Kidney glomerular epithelial cell (primary cell): ENCODE results near the gene ZNF319.

Source experiments
- DNase-seq: peaks from one replicate; lab custom pipeline; 2025; lab: John Stamatoyannopoulos, UW

Gene ZNF319

GRCh38 chr16:58037365-58038057 is 37.0 kb upstream of the ZNF319 start:
- no peak for DNase-seq

DNA sequence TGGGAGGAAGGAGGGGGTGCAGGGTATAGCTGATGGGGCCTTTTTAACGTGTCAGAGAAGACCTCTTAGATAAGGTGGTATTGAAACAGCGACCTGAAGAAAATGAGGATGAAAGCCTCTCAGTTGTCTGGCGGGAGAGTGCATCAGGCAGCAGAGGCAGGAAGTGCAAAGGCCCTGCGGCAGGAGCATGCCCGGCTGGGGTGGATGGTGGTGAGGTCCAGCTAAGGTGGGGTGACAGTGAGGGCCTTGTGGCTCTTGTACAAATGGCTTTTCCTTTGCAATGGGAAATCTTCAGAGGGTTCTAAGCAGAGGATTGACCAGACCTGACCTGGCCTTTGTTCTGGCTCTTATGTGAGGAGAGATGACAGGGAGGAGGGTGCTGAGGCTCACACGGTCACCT is 36.5 kb upstream of the ZNF319 start:
- no peak for DNase-seq

DNA sequence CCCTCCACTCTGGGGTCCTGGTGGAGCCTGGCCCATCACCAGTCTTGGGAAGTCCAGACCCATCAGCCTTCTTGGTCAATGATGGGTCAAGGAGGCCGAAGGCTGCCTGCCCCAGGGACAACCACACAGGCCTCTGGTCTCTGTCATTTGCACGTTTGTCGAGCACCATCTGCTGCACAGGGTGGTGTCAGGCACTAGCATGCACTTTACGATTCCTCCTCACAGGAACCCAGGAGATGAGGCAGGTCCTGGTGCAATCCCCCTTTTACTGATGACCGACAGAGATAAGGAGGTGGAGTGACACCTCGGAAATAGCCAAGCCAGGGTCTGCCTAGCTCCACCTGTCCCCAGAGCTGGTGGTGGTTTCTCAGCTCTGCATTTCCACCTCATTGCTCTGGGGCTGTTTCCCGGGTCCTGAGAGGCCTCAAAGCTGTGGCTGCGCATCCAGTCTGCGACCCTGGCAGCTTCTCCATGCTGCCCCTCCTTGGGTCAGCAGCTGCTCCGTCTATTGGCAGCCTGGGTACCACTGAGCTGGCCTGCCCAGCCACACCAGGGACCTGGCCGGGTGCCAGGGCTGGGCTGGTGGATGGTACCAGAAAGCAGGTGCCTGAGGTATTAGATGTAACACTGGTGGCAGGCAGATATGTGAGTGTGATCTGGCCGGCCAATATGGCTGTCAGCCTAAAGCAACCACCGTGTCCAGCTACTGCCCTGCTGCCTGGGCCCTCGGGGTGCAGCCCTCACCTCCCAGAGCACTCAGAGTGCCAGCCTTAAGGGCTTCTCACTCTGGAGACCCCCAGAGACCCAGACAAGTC is 35.1 kb upstream of the ZNF319 start:
- no peak for DNase-seq

GRCh38 chr16:58034774-58035173 is 34.3 kb upstream of the ZNF319 start:
- DNase-seq: no peak

DNA sequence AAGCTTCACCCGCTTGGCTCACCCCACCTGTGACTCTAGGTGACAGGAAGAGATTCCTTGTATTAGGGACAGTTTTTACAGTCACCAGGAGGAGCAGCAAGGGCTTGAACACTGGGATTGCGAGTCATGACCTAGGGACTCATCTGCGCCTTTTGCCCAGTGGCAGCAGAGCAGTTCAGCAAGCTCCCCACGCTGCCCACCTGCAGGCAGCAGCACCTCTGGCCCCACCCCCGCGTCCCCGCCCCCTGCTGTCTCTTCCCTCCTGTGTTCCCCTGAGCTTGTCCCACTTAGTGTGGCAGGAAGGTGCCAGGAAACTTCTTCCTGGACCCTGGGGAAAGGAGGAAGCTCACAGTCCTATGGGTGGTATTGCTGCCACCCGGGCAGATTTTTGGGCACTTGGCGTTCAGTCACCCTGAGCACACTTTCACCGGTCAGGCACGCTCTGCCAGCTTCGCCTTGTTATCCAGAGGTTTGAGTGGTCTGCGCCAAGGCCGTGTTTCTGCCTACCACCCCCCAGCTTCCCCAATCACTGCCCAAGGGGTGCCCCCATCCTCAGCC is 33.7 kb upstream of the ZNF319 start:
- no peak for DNase-seq

DNA sequence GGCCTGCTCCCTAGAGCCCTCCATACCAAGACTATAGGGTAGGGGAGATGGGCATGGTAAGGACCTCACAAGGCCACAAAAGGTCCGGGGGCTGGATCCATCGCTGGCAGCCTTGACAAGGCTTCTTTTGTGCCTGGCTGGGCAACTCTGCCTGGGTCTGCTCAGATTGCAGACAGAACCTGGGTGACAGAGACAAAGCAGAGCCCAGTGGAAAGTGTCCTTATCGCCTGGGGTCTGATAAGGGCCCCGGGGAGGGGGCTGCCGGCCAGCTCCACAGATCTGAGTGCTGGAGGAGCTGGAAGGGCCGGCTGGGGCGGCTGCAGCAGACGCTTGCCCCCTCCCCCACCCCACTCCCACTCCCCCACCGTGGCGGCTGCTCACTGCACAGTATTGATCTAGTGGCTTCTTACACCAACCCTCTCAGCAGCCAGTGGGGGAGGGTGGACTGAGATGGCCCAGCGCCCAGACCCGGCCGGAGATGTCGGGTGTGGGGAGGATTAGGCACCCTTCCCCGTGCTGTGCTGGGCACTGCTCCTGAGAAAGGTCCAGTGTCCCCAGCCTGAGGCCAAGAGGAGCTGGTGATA is 32.3 kb upstream of the ZNF319 start:
- DNase-seq: no peak

DNA sequence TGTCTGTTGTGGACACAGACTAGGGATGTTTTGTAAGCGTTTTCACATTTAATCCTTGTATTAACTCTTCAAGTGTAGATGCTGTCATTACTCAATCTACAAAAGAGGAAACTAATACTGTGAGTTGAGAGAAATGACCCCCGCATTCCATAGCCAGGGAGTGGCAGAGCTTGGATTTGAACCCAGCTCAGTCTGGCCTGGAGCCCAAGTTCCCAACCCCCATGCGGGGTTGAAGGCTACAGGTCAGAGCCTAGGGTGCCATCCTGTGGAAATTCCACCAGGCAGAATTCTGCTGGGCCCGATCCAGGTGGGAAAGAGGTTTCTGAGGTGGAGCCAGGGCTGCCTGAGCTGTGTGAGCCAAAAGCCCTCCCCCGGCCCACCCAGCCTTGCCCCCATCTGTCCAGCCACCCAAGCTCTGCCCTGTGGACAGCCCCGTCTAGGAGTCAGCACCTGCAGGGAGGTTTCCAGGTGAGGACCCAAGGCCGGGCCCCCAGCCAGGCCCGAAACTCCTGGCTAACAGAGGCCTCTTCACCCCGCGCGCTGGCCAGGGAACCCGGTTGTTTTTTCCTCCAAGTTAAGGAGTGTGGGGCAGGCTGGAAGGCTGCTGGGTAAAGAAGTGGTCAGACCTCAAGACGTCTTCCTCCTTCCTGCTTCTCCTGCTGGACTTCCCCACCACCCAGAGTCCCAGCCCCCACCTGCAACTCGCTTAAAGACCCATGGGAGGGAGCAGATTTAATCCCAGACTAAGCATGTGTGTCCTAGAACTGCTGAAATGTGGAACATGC is 30.7 kb upstream of the ZNF319 start:
- DNase-seq: no peak

DNA sequence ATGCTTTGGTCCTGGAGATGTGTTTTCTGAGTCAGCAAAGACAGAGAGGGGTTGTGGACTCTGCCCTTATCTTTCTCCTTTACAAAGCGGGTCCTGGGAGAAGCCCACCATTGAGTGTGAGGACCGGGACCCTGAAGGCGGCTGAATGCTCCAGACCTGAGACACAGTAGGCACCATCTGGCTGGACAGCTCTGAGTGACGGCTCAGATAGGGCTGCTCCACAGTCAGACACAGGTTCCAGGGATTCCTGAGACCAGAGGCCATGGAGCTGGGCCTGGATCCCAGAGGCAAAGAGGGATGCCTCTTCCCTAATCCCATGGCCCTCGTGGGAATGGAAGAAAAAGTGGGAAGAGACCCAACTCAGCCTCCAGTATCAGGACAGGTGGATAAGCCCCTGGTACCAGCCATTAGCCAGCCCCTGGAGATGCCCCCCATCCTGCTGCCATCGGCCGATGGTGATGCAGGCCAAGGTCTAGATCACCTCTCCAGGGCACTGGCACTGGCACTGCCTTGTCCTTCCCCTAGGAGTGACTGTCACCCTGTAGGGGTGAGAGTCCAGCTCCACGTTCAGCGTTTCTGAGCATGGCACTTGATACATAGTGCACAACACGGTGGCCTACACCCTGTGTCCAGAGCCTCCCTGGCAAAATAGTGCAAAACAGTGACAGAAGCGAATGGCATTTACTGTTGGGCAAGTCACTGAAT is 29.8 kb upstream of the ZNF319 start:
- DNase-seq: no peak

GRCh38 chr16:58029410-58029809 is 28.9 kb upstream of the ZNF319 start:
- DNase-seq: no peak

GRCh38 chr16:58028541-58029070 is 28.1 kb upstream of the ZNF319 start:
- DNase-seq: no peak

DNA sequence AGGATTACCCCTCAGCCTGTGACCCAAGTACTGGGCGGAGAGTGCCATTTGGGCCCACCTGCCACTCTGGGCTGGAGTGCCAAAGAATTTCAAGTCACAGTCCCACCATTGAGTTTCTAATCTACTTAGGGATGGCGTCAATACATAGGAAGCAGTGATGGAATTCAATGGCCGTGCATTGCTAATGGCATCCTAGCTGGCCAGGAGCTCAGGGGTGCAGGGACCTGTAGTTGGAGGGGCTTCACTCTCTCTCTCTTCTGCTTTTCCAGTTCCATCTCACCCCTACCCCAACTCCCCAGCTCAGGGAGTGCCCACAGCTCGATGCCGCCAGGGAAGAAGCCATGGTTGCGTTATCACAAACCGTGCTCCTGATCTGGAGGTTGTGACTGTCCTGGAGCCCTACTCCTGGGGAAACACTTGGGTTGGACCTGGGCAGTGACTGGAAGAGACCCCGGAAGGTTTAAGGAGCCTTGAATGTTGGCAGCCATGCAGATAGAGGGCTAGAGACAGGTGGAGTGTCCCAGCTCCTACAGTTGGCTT is 27.5 kb upstream of the ZNF319 start:
- no peak for DNase-seq

GRCh38 chr16:58027161-58027915 is 26.9 kb upstream of the ZNF319 start:
- peak; percentile 53 for DNase-seq

DNA sequence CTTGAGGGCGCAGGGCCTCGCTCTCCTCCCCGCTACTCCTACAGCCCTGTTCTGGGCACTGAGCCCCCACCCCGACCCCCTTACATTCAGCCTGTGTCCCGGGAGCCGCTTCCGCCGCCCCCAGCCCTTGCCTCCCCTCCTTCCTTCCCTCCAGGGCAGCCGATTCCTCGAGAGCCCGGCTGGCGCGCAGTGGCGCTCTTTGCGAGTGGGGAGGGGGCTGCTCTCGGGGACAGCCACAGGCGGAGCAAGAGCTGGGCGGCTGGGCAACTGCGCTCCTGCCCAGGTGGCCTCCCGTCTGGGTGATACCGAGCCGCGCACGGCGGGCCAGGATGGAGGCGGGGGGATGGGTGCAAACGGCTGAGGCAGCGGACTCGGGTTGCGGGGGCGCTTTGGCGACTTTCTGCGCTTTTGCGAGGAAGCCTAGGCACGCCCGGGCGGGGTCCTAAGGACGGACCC is 26.3 kb upstream of the ZNF319 start:
- no peak for DNase-seq

DNA sequence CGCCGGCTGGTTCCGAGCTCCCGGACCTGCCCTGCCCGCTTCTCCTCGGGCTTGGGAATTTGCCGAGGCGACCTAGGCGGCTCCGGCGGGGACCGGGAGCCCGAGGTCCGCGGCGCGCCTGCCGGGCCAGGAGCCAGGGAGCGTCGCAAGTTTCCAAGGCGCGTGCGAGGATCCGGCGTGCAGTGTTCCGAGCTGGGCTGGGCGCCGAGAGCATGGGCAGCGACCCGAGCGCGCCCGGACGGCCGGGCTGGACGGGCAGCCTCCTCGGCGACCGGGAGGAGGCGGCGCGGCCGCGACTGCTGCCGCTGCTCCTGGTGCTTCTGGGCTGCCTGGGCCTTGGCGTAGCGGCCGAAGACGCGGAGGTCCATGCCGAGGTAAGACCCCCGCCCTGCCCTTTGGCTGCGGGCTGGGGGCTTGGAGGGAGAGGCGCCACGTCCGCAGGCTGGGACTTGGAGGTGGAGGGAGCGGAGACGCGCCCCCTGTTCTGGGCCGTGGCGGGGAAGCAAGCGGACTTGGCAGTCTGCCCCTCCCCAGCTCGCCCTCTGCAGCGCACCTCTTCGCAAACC is 25.8 kb upstream of the ZNF319 start:
- DNase-seq: no peak

DNA sequence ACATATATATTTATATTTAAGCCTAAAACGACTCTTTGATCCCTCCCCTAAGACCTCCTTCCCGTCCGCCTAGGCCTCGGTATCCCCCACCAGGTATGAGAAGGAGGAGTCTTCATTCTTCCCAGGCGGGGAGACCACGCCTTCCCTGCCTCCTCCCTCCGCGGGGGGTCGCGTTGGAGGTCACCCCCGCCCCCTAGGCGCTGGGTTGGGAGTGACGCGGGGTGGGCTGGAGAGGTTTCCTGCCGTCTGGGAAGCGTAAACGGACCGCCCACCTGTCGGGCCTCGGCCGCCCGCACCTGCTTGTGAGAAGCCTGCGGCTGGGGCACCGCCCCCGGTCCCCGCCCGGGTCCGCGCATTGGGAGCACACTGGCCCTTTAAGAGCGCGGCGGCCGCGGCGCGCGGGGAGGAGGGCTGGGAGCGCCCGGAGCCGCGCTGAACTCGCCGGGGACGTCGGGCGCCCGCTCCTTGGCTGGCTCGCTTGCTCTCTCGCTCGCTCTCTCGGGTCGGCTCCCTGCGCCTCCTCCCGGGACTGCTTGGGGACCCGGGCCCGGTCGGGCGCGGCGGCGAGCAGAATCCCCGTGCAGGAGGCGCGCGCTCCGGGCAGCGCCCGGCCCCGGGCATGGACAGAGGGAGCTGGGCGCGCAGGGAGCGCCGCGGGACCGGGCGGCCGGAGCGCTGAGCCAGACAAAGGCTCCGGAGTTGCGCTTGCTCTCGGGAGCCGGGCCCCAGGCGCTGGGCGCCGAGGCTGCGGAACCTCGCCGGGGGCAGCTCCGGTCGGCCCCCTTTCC is 25.1 kb upstream of the ZNF319 start, which contains the start of gene MMP15:
TSS of gene MMP15 (plus strand) at position 404 of the 788 bp plus-strand sequence. CDS start 597 bp downstream, outside the sequence.
- DNase-seq: peak; percentile 69

DNA sequence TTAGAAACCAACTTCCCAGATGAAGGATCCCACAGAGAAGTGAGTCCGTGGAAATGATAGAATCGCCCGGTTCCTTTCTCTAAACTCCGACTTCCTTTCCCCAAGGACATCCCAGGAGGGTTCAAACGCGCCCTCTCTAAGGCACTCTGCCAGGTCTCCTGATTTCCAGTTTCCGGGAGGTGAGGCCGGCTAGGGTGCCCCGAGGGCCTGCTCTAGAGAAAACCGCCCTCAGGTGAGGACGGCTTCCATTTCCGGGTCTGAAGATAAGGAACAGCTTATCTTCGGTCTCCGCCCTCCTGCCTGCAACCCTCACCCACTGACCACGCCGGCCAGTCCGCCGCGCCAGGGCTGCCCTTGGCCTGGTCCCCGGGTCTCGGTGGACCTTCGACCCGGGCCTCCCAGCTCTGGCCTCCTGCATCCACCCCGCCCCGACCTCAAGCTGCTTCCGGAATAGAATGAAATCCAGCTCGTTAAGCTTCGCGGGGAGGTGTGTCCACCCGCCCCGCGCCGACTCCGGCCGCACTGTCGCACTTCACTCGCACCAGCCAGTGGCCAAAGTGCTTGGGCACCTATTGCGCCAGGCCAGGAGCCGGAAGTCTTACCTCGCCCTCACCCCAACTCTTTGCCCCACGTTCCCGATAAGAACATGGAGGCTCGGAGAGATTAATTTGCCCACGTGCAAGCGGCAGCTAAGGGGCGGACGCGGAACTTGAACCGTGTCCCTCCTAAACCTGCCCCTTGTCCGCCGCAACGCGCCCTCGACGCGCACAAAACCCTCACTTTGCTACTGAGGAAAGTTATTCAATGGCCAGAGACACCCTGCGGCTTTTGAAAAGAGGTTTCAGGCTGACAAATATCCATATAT is 24.2 kb upstream of the ZNF319 start:
- no peak for DNase-seq

GRCh38 chr16:58022601-58023371 is 22.3 kb upstream of the ZNF319 start:
- DNase-seq: peak; percentile 54
